Measurements from ENCODE around the gene SST.

- TF ChIP-seq TARDBP (IDR thresholded peaks at IDR 0.05) (no peak), CTBP1 (IDR thresholded peaks at IDR 0.05; ENCODE audit: borderline replicate concordance) (no peak), ELF4 (IDR thresholded peaks at IDR 0.05) (no peak), BHLHE40 (IDR thresholded peaks at IDR 0.05; ENCODE audit: borderline replicate concordance) (no peak)
These were observed 25.3 kb upstream of the SST start for GRCh38 chr3:187695449-187695848.

Measured in HEK293T (cell line).